ENCODE measurements around the gene PSMB3.
A peak's percentile ranks its signal among the peaks of the same experiment; 100 is the strongest.

PSMB3 gene

DNA sequence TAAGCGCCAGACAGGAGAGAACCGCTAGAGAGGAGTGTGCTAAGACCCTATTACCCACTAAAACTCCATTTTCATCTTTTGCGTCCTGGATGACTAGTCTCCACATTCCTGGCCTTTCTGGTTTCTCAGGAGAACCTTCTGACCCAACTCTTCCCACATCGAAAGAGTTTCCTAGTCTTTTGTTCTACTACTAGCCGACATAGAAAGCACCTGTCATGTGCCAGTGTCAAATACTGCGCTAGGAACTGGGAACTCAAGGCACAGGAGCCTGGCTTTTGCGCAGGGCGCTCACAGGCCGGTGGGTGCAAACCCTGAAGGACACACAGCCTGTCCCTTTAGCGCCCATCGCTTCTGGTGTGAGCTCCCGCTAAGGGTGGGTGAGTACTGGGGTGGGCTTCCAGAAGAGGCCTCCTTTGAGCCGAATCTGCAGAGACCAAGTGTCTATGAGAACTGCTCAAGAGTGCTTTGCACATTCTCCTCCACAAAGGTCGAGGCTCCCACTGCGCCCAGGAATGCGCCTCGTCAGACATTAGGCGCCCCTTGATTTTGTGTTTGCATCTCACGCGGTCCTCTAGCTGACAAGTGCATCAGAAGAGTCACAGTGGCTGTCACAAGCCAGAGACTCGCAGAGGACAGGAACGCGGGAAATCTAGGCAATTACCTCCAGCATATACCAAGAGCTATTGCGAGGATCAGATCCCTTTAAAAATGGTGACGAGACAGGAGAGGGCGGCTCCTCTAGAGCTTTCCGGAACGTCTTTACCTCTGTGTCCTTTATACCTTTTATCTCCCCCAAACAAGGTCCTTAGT is 2.0 kb upstream of the PSMB3 start:
- Histone ChIP-seq H3K4me1 (peaks cover 13% of the 10 kb centered on the region), H3K36me3 (peaks cover 17% of the 10 kb centered on the region)
- TF ChIP-seq, protein P1, sequence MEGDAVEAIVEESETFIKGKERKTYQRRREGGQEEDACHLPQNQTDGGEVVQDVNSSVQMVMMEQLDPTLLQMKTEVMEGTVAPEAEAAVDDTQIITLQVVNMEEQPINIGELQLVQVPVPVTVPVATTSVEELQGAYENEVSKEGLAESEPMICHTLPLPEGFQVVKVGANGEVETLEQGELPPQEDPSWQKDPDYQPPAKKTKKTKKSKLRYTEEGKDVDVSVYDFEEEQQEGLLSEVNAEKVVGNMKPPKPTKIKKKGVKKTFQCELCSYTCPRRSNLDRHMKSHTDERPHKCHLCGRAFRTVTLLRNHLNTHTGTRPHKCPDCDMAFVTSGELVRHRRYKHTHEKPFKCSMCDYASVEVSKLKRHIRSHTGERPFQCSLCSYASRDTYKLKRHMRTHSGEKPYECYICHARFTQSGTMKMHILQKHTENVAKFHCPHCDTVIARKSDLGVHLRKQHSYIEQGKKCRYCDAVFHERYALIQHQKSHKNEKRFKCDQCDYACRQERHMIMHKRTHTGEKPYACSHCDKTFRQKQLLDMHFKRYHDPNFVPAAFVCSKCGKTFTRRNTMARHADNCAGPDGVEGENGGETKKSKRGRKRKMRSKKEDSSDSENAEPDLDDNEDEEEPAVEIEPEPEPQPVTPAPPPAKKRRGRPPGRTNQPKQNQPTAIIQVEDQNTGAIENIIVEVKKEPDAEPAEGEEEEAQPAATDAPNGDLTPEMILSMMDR (IDR thresholded peaks at IDR 0.05; ENCODE audit: low read depth, low read length), result no peak

DNA sequence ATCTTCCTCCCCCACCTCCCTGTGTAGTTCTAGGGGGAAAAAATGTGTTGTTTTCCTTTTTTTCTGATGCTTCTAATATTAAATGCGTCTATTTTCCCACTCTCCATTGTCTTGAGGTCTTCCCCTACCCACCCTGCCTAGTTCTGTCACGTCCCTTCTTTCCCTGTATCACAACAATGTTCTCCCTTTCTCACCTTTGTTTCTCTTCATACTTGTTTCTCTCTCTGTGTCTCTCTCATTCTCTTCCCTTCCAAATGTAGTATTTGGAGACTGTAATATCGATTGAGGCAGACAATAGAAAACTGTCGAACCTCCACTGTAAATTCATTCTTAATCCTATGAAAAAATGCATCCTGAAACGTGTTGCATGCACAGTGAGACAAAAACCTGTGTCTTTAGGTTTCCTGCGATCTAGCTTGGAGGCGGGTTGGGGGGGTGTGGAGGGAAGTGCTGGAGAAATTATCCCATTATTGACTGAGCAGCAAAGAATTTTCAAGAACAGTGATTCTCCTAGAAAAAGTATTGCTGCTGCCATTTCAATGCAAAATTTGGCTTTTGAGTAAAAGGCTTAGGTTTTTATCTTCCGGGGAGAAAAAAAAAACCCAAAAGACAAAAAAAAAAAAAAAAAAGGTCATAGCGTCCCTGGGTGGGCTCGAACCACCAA is 1.3 kb upstream of the PSMB3 start:
- DNase-seq, result no peak
- peak overlapping the region; percentile 96 for H3K4me3 ChIP-seq (ENCODE audit: low read depth, low read length)
- peaks cover 7% of the 10 kb centered on the region for H3K4me1 ChIP-seq
- TF ChIP-seq, protein P1 (IDR thresholded peaks at IDR 0.05; ENCODE audit: low read depth, low read length), result no peak
- H3K9me3 ChIP-seq, result no peaks in the 10 kb centered on the region
- no peaks in the 10 kb centered on the region for H3K27me3 ChIP-seq
- H3K36me3 ChIP-seq, result peaks cover 23% of the 10 kb centered on the region

More for the DNA sequence above, 2.0 kb upstream of the PSMB3 start:
- Histone ChIP-seq H3K9me3 (no peaks in the 10 kb centered on the region), H3K4me3 (ENCODE audit: low read depth, low read length) (peak overlapping the region; percentile 96), H3K27me3 (no peaks in the 10 kb centered on the region)
- DNase-seq, result no peak

DNA sequence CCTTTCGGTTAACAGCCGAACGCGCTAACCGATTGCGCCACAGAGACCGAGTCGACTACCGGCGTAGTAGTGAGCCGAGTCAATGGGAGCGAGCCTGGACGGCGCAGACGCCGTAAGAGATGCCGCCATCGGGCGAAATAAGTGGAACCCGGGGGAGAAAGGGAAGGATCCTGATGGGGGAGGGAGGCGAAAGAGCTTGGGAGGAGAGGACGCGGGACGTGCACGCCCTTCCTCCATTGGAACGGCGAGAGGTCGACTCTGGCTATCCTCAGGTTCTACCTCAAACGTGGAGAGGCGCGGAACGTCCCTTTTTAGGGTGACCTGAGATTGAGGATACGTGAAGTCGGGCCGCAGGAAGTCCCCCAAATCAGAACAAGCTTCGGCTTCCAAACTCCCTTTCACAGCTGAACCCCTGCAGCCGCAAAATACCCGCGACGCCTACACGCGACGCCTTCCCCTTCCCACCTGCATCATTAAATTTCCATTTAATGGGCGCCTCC is 683 bp upstream of the PSMB3 start:
- TF ChIP-seq, protein P1 (IDR thresholded peaks at IDR 0.05; ENCODE audit: low read depth, low read length), result no peak
- Histone ChIP-seq H3K36me3 (peaks cover 27% of the 10 kb centered on the region), H3K27me3 (no peaks in the 10 kb centered on the region), H3K4me1 (peaks cover 7% of the 10 kb centered on the region), H3K9me3 (no peaks in the 10 kb centered on the region), H3K4me3 (ENCODE audit: low read depth, low read length) (peak overlapping the region; percentile 96)
- peak; percentile 79 for DNase-seq

DNA sequence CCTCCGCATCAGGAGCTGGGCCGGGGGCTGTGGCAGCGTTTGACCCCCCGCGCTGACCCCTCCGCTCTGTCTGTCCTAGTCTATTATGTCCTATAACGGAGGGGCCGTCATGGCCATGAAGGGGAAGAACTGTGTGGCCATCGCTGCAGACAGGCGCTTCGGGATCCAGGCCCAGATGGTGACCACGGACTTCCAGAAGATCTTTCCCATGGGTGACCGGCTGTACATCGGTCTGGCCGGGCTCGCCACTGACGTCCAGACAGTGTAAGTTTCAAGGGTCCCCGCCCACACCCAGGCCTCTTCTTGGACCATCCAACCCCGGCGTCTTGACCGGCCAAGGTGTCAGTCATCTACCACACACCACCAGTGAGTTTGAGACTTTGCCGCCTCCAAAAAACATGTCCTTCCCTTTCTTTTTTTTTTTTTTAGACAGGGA is 548 bp downstream of the PSMB3 start:
- TF ChIP-seq, protein P1 (IDR thresholded peaks at IDR 0.05; ENCODE audit: low read depth, low read length), result no peak
- H3K36me3 ChIP-seq, result peaks cover 37% of the 10 kb centered on the region
- H3K4me1 ChIP-seq, result peaks cover 7% of the 10 kb centered on the region
- no peaks in the 10 kb centered on the region for H3K9me3 ChIP-seq
- peak overlapping the region; percentile 96 for H3K4me3 ChIP-seq (ENCODE audit: low read depth, low read length)
- no peak for DNase-seq
- H3K27me3 ChIP-seq, result no peaks in the 10 kb centered on the region

DNA sequence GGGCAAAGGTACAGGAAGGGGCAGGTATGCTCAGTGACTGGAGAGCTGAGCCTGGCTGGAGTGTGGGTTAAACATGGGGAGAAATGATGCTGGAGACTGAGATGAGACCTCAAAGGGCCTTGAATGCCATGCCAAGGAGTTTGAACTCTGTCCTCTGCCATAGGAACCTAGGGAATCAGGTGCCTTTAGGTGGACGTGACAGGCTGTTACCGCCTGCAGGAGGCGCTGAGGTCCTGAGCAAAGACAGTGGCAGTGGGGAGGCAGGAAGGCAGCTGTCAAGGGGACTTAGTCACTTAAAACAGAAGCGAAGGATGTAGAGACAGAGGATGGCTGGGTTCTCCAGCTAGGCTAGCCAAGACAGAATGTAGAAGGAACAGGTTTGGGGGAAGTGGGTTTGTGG is 9.1 kb downstream of the PSMB3 start:
- H3K4me1 ChIP-seq, result no peaks in the 10 kb centered on the region
- peak; percentile 68 for DNase-seq
- no peak overlapping the region for H3K4me3 ChIP-seq (ENCODE audit: low read depth, low read length)
- H3K36me3 ChIP-seq, result peaks cover 79% of the 10 kb centered on the region
- no peaks in the 10 kb centered on the region for H3K27me3 ChIP-seq
- TF ChIP-seq, protein P1 (IDR thresholded peaks at IDR 0.05; ENCODE audit: low read depth, low read length), result peak; percentile 68
- H3K9me3 ChIP-seq, result no peaks in the 10 kb centered on the region
